PFSK-1 (cell line): ENCODE measurements around the gene BRSK2.

ENCODE experiments used
- POLR2AphosphoS5 ChIP-seq: IDR thresholded peaks from 2 replicates; pipeline ENCODE4 v1.6.1; 2012; ENCODE audit warnings: low read depth, mild to moderate bottlenecking, control low read depth, low read length, moderate library complexity
- SIN3A ChIP-seq: IDR thresholded peaks from 2 replicates; pipeline ENCODE4 v1.6.1; 2012; ENCODE audit warnings: mild to moderate bottlenecking, low read length, moderate library complexity, borderline replicate concordance; ENCODE audit not compliant: insufficient read depth
- TAF1 ChIP-seq: IDR thresholded peaks from 2 replicates; pipeline ENCODE4 v1.6.1; 2012; ENCODE audit warnings: low read length, control low read depth, borderline replicate concordance; ENCODE audit not compliant: insufficient read depth
- TF ChIP-seq, protein P1 (sequence below), 2 experiments: IDR thresholded peaks; 2 replicates each; pipeline versions ENCODE4 v1.6.1 to v1.8.0; 2011 to 2012; ENCODE audit warnings: low read depth in 2 of 2, low read length in 2 of 2, control low read depth in 1 of 2, inconsistent platforms in 1 of 2, mild to moderate bottlenecking in 1 of 2, moderate library complexity in 1 of 2; ENCODE audit not compliant: insufficient read depth in 1 of 2

DNA sequence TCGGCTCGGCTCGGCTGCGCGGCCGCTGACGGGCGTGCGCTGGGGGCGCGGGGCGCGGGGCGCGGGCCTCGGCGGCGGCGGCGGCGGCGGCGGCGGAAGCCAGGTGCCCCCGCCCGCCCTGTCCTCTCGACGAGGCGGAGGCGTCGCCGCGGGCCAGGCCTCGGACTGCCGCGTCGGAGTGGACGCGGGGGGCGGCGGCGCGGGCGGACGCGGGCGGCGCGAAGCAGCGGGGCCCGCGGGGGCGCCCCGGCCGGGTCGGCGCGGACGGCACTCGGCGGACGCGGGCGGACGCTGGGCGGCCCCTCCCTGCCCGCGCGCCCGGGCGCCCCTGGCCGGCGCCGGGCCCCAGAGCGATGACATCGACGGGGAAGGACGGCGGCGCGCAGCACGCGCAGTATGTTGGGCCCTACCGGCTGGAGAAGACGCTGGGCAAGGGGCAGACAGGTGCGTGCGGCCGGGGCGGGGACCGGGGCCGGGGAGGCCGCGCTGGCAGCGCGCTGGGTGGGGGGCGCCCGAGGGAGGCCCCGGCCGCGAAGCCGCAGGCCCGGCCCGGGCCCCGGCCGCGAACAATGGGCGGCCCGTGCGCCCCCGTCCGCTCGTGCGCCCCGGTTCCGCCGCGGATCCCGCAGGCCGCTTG lies at the start of gene BRSK2:
- TF ChIP-seq, protein P1, sequence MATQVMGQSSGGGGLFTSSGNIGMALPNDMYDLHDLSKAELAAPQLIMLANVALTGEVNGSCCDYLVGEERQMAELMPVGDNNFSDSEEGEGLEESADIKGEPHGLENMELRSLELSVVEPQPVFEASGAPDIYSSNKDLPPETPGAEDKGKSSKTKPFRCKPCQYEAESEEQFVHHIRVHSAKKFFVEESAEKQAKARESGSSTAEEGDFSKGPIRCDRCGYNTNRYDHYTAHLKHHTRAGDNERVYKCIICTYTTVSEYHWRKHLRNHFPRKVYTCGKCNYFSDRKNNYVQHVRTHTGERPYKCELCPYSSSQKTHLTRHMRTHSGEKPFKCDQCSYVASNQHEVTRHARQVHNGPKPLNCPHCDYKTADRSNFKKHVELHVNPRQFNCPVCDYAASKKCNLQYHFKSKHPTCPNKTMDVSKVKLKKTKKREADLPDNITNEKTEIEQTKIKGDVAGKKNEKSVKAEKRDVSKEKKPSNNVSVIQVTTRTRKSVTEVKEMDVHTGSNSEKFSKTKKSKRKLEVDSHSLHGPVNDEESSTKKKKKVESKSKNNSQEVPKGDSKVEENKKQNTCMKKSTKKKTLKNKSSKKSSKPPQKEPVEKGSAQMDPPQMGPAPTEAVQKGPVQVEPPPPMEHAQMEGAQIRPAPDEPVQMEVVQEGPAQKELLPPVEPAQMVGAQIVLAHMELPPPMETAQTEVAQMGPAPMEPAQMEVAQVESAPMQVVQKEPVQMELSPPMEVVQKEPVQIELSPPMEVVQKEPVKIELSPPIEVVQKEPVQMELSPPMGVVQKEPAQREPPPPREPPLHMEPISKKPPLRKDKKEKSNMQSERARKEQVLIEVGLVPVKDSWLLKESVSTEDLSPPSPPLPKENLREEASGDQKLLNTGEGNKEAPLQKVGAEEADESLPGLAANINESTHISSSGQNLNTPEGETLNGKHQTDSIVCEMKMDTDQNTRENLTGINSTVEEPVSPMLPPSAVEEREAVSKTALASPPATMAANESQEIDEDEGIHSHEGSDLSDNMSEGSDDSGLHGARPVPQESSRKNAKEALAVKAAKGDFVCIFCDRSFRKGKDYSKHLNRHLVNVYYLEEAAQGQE (IDR thresholded peaks at IDR 0.05; ENCODE audit: insufficient read depth in 1 of 2, low read depth in 2 of 2, low read length in 2 of 2) = no peak
- TF ChIP-seq SIN3A (no peak), POLR2AphosphoS5 (no peak), TAF1 (no peak)
